Liver (tissue), 9 donors: Measurements from ENCODE around the gene ZNF512. TPM values are rescaled to one million over a fixed set of nuclear protein-coding genes. Genes with fewer than 3 reads are reported as not detected.

Source experiments
- DNase-seq: peaks from one replicate; pipeline ENCODE4 v3.0.0-alpha.2; 2017; ENCODE audit warnings: low spot score
- H3K27ac ChIP-seq, 2 donors: one replicate each; pipeline ENCODE4 v1.7.0; 2013; ENCODE audit warnings: inconsistent platforms in 2 of 2, low read length in 2 of 2, control low read depth in 1 of 2, low read depth in 1 of 2, mild to moderate bottlenecking in 1 of 2
- H3K27me3 ChIP-seq, 4 donors: one replicate each; pipeline versions ENCODE4 v1.6.1 to v1.7.0; 2013; ENCODE audit warnings: low read length in 3 of 4, inconsistent platforms in 1 of 4, mild to moderate bottlenecking in 1 of 4, moderate library complexity in 1 of 4; ENCODE audit not compliant: control insufficient read depth in 4 of 4, insufficient read depth in 4 of 4
- H3K36me3 ChIP-seq, 4 donors: one replicate each; pipeline versions ENCODE4 v1.6.1 to v1.7.0; 2013; ENCODE audit warnings: low read length in 3 of 4, mild to moderate bottlenecking in 3 of 4, low read depth in 1 of 4, moderate library complexity in 1 of 4; ENCODE audit not compliant: control insufficient read depth in 4 of 4, insufficient read depth in 3 of 4
- H3K4me1 ChIP-seq, 4 donors: one replicate each; pipeline versions ENCODE4 v1.6.1 to v1.7.0; 2013; ENCODE audit warnings: low read length in 3 of 4, mild to moderate bottlenecking in 3 of 4, moderate library complexity in 1 of 4; ENCODE audit not compliant: control insufficient read depth in 4 of 4, insufficient read depth in 4 of 4
- H3K4me3 ChIP-seq, 3 donors: one replicate each; pipeline versions ENCODE4 v1.6.1 to v1.7.0; 2013; ENCODE audit warnings: low read length in 3 of 3, control low read depth in 1 of 3, low read depth in 1 of 3, mild to moderate bottlenecking in 1 of 3
- H3K9ac ChIP-seq, 2 donors: one replicate each; pipeline ENCODE4 v1.7.0; 2013; ENCODE audit warnings: low read length in 2 of 2, mild to moderate bottlenecking in 2 of 2, moderate library complexity in 2 of 2, control low read depth in 1 of 2, low read depth in 1 of 2
- H3K9me3 ChIP-seq, 4 donors: one replicate each; pipeline versions ENCODE4 v1.6.1 to v1.7.0; 2013; ENCODE audit warnings: low read length in 3 of 4; ENCODE audit not compliant: control insufficient read depth in 4 of 4
- EGR1 ChIP-seq, 2 donors: IDR thresholded peaks; 2 replicates each; pipeline ENCODE4 v1.6.1; 2016 to 2018; ENCODE audit warnings: antibody characterized with exemption in 2 of 2, low read depth in 2 of 2
- FOXA1 ChIP-seq: IDR thresholded peaks from 2 replicates; pipeline ENCODE4 v1.6.1; 2016; ENCODE audit warnings: antibody characterized with exemption
- FOXA2 ChIP-seq: IDR thresholded peaks from 2 replicates; pipeline ENCODE4 v1.6.1; 2016; ENCODE audit warnings: antibody characterized with exemption
- GABPA ChIP-seq, 2 donors: IDR thresholded peaks in 1 of 2; conservative IDR thresholded peaks in 1 of 2; 2 replicates each; pipeline ENCODE4 v1.6.1; 2016; ENCODE audit warnings: antibody characterized with exemption in 2 of 2, mild to moderate bottlenecking in 1 of 2, moderate library complexity in 1 of 2
- HNF4A ChIP-seq, 2 donors: conservative IDR thresholded peaks; 2 replicates each; pipeline ENCODE4 v1.6.1; 2016; ENCODE audit warnings: antibody characterized with exemption in 2 of 2, mild to moderate bottlenecking in 2 of 2
- HNF4G ChIP-seq: IDR thresholded peaks from 2 replicates; pipeline ENCODE4 v1.6.1; 2016; ENCODE audit warnings: antibody characterized with exemption
- JUND ChIP-seq, 2 donors: IDR thresholded peaks; 2 replicates each; pipeline ENCODE4 v1.6.1; 2016; ENCODE audit warnings: antibody characterized with exemption in 2 of 2
- NR2F2 ChIP-seq: IDR thresholded peaks from 2 replicates; pipeline ENCODE4 v1.6.1; 2016; ENCODE audit warnings: antibody characterized with exemption
- RAD21 ChIP-seq, 2 donors: IDR thresholded peaks; 2 replicates each; pipeline ENCODE4 v1.6.1; 2016; ENCODE audit warnings: antibody characterized with exemption in 2 of 2, mild to moderate bottlenecking in 2 of 2
- RXRA ChIP-seq, 2 donors: IDR thresholded peaks; 2 replicates each; pipeline ENCODE4 v1.6.1; 2017 to 2018; ENCODE audit warnings: antibody characterized with exemption in 2 of 2, mild to moderate bottlenecking in 1 of 2
- SP1 ChIP-seq: IDR thresholded peaks from 2 replicates; pipeline ENCODE4 v1.6.1; 2018; ENCODE audit warnings: antibody characterized with exemption, mild to moderate bottlenecking
- TAF1 ChIP-seq: conservative IDR thresholded peaks from 2 replicates; pipeline ENCODE4 v1.6.1; 2016; ENCODE audit warnings: antibody characterized with exemption, mild to moderate bottlenecking
- YY1 ChIP-seq: IDR thresholded peaks from 2 replicates; pipeline ENCODE4 v1.6.1; 2016; ENCODE audit warnings: antibody characterized with exemption, mild to moderate bottlenecking
- WGBS: extraction: QIAGEN DNeasy Blood & Tissue Kit; methylation state at CpG from one replicate; pipeline ENCODE4 v1.1.7; 2013; 5-methylcytosine and 5-hydroxymethylcytosine counted together
- polyA plus RNA-seq, 2 donors: library from polyadenylated mRNA; stranded (reverse) in 1 of 2; unstranded in 1 of 2; fragments of 200-250 nt in 1 of 2; fragments of >200 nt in 1 of 2; fragmentation: Nextera tagmentation in 1 of 2; extraction: Ambion mirVana in 1 of 2; gene quantifications; one replicate each; pipeline versions ENCODE4 v1.2.1 to v1.2.3, GENCODE V29; 2013 to 2015
- total RNA-seq, 2 donors: library from RNA; depleted of rRNA; stranded (reverse); fragments of >200 nt; gene quantifications; one replicate each; pipeline ENCODE4 v1.2.3, GENCODE V29; 2014
- TF ChIP-seq, protein P1 (sequence below): IDR thresholded peaks from 2 replicates; pipeline ENCODE4 v1.6.1; 2016; ENCODE audit warnings: antibody characterized with exemption
- TF ChIP-seq, protein P2 (sequence below): IDR thresholded peaks from 2 replicates; pipeline ENCODE4 v1.6.1; 2016; ENCODE audit warnings: antibody characterized with exemption, mild to moderate bottlenecking
- TF ChIP-seq, protein P3 (sequence below): fragments of 150-350 bp; IDR thresholded peaks from 2 replicates; pipeline ENCODE4 v1.5.1; 2017; ENCODE audit warnings: improper control_type of control experiment, low read depth, low read length; ENCODE audit not compliant: missing input control
- TF ChIP-seq, protein P4 (sequence below): IDR thresholded peaks from 2 replicates; pipeline ENCODE4 v1.6.1; 2016; ENCODE audit warnings: antibody characterized with exemption
- TF ChIP-seq, protein P5 (sequence below): IDR thresholded peaks from 2 replicates; pipeline ENCODE4 v1.6.1; 2016; ENCODE audit warnings: antibody characterized with exemption
- donor health status: healthy.
- donor health status: healthy.
- donor health status: healthy.
- donor health status: healthy.
- donor health status: healthy.

The ZNF512 gene, protein sequence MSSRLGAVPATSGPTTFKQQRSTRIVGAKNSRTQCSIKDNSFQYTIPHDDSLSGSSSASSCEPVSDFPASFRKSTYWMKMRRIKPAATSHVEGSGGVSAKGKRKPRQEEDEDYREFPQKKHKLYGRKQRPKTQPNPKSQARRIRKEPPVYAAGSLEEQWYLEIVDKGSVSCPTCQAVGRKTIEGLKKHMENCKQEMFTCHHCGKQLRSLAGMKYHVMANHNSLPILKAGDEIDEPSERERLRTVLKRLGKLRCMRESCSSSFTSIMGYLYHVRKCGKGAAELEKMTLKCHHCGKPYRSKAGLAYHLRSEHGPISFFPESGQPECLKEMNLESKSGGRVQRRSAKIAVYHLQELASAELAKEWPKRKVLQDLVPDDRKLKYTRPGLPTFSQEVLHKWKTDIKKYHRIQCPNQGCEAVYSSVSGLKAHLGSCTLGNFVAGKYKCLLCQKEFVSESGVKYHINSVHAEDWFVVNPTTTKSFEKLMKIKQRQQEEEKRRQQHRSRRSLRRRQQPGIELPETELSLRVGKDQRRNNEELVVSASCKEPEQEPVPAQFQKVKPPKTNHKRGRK
- total RNA-seq: 10 to 100 TPM in 1 of 2 donors, 1 to 10 TPM in 1; 8.1 to 13.0 TPM
- polyA plus RNA-seq: 1 to 10 TPM; 3.3 to 6.2 TPM

DNA sequence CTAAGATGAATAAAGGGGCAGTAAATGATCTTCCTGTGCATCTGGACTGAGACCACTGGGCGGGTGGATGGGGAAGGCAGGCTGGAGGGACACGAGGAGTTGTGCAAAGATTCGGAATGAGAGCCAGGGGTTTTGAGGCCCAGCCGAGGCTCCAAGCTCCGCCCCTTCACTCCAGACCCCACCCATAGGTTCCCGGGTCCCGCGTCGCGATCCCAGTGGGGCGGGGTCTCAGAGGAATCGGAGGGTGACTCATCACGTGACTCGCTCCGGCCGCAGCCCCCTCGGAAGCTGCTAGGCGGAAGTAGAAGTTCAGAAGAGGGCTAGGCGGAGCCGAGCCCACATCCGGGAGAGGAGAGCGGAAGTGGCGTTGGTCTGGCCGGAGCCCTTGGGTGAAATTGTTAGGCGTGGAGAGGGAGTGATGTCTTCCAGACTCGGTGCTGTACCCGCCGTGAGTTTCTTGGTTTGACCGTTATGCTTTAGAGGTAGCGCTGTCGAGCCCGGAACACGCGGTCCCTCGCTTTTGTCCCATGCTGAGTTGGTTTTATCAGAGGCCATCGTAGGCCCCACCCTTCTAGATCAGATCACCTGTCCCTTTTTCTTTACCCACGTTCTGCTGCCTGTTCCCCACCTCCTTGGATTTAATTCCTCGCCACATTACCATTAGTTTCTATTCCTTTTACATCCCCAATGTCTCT, at the start of gene ZNF512:
ZNF512 (plus strand) TSS at position 348 of the 695 bp plus-strand sequence; CDS start at position 419, 71 bp downstream.
- no peaks in the 10 kb centered on the region for H3K27me3 ChIP-seq
- whole genome bisulfite sequencing: 2% methylated on average over 38 of the region's 38 CpGs
- H3K4me1 ChIP-seq: peaks cover 5 to 20% (median 9%) of the 10 kb centered on the region in 4 donors
- H3K27ac ChIP-seq: peak within 1 kb of the TSS; percentile 14 to 35
- H3K36me3 ChIP-seq: no peaks in the 10 kb centered on the region
- H3K9ac ChIP-seq: peak within 1 kb of the TSS; percentile 52 to 66
- peak; percentile 47 for TF ChIP-seq YY1
- no peak for TF ChIP-seq FOXA2
- TF ChIP-seq, protein P1, sequence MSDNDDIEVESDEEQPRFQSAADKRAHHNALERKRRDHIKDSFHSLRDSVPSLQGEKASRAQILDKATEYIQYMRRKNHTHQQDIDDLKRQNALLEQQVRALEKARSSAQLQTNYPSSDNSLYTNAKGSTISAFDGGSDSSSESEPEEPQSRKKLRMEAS: peak; percentile 46
- TF ChIP-seq NR2F2: peak; percentile 72
- TF ChIP-seq SP1: peak; percentile 42
- TF ChIP-seq, protein P2, sequence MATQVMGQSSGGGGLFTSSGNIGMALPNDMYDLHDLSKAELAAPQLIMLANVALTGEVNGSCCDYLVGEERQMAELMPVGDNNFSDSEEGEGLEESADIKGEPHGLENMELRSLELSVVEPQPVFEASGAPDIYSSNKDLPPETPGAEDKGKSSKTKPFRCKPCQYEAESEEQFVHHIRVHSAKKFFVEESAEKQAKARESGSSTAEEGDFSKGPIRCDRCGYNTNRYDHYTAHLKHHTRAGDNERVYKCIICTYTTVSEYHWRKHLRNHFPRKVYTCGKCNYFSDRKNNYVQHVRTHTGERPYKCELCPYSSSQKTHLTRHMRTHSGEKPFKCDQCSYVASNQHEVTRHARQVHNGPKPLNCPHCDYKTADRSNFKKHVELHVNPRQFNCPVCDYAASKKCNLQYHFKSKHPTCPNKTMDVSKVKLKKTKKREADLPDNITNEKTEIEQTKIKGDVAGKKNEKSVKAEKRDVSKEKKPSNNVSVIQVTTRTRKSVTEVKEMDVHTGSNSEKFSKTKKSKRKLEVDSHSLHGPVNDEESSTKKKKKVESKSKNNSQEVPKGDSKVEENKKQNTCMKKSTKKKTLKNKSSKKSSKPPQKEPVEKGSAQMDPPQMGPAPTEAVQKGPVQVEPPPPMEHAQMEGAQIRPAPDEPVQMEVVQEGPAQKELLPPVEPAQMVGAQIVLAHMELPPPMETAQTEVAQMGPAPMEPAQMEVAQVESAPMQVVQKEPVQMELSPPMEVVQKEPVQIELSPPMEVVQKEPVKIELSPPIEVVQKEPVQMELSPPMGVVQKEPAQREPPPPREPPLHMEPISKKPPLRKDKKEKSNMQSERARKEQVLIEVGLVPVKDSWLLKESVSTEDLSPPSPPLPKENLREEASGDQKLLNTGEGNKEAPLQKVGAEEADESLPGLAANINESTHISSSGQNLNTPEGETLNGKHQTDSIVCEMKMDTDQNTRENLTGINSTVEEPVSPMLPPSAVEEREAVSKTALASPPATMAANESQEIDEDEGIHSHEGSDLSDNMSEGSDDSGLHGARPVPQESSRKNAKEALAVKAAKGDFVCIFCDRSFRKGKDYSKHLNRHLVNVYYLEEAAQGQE: peak; percentile 35
- TF ChIP-seq, protein P3, sequence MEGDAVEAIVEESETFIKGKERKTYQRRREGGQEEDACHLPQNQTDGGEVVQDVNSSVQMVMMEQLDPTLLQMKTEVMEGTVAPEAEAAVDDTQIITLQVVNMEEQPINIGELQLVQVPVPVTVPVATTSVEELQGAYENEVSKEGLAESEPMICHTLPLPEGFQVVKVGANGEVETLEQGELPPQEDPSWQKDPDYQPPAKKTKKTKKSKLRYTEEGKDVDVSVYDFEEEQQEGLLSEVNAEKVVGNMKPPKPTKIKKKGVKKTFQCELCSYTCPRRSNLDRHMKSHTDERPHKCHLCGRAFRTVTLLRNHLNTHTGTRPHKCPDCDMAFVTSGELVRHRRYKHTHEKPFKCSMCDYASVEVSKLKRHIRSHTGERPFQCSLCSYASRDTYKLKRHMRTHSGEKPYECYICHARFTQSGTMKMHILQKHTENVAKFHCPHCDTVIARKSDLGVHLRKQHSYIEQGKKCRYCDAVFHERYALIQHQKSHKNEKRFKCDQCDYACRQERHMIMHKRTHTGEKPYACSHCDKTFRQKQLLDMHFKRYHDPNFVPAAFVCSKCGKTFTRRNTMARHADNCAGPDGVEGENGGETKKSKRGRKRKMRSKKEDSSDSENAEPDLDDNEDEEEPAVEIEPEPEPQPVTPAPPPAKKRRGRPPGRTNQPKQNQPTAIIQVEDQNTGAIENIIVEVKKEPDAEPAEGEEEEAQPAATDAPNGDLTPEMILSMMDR: no peak
- TF ChIP-seq, protein P4, sequence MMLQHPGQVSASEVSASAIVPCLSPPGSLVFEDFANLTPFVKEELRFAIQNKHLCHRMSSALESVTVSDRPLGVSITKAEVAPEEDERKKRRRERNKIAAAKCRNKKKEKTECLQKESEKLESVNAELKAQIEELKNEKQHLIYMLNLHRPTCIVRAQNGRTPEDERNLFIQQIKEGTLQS: no peak
- TF ChIP-seq FOXA1: no peak
- no peak for TF ChIP-seq HNF4G
- TF ChIP-seq, protein P5, sequence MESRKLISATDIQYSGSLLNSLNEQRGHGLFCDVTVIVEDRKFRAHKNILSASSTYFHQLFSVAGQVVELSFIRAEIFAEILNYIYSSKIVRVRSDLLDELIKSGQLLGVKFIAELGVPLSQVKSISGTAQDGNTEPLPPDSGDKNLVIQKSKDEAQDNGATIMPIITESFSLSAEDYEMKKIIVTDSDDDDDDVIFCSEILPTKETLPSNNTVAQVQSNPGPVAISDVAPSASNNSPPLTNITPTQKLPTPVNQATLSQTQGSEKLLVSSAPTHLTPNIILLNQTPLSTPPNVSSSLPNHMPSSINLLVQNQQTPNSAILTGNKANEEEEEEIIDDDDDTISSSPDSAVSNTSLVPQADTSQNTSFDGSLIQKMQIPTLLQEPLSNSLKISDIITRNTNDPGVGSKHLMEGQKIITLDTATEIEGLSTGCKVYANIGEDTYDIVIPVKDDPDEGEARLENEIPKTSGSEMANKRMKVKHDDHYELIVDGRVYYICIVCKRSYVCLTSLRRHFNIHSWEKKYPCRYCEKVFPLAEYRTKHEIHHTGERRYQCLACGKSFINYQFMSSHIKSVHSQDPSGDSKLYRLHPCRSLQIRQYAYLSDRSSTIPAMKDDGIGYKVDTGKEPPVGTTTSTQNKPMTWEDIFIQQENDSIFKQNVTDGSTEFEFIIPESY: peak; percentile 54
- TF ChIP-seq RAD21 (IDR thresholded peaks at IDR 0.05): peak in 1 of 2 donors; percentile 22
- peak; percentile 96 for TF ChIP-seq TAF1
- TF ChIP-seq HNF4A (conservative IDR thresholded peaks at IDR 0.05): no peak
- peak; percentile 94 to 96 for TF ChIP-seq GABPA (IDR thresholded peaks at IDR 0.05 in 1 of 2, conservative IDR thresholded peaks at IDR 0.05 in 1 of 2)
- peak; percentile 41 to 65 for TF ChIP-seq EGR1 (IDR thresholded peaks at IDR 0.05; ENCODE audit: low read depth in 2 of 2)
- peak; percentile 23 to 36 for TF ChIP-seq RXRA (IDR thresholded peaks at IDR 0.05)
- no peak for TF ChIP-seq JUND (IDR thresholded peaks at IDR 0.05)
- peak; percentile 83 for DNase-seq
- peak within 1 kb of the TSS; percentile 66 to 92 (median 67) for H3K4me3 ChIP-seq
- peaks cover 6 to 21% (median 16%) of the 10 kb centered on the region in 4 donors for H3K9me3 ChIP-seq
